GM23338 (cell line): ENCODE results near the gene SH3RF2. TPM values are rescaled to one million over a fixed set of nuclear protein-coding genes. Genes with fewer than 3 reads are reported as not detected.

ENCODE experiments used
- CREB1 ChIP-seq: fragments of 250-450 bp; sonication (Bioruptor Pico); IDR thresholded peaks from 2 replicates; pipeline ENCODE4 v1.5.0; 2020; ENCODE audit warnings: low read depth, mild to moderate bottlenecking, moderate library complexity
- EZH2 ChIP-seq: fragments of 200-600 bp; sonication (generic); IDR thresholded peaks from one replicate; pipeline ENCODE4 v1.8.0; 2017; ENCODE audit warnings: antibody characterized with exemption, mild to moderate bottlenecking, low read depth; ENCODE audit not compliant: unreplicated experiment
- JUNB ChIP-seq: IDR thresholded peaks from one replicate; pipeline ENCODE4 v1.6.1; 2016; ENCODE audit warnings: antibody characterized with exemption; ENCODE audit not compliant: unreplicated experiment
- POLR2AphosphoS5 ChIP-seq: IDR thresholded peaks from 2 replicates; pipeline ENCODE4 v1.6.1; 2016; ENCODE audit warnings: antibody characterized with exemption, low read depth
- ZNF114 ChIP-seq: fragments of 250-450 bp; sonication (Bioruptor Pico); IDR thresholded peaks from 2 replicates; pipeline ENCODE4 v1.5.0; 2020; ENCODE audit warnings: mild to moderate bottlenecking, moderate library complexity
- polyA plus RNA-seq: library from polyadenylated mRNA; unstranded; fragments of >200 nt; fragmentation: Nextera tagmentation; extraction: Ambion mirVana; gene quantifications from 2 replicates; pipeline ENCODE4 v1.2.1, GENCODE V29; 2016
- total RNA-seq: library from RNA; depleted of rRNA; stranded (reverse); fragments of >200 nt; shearing (Covaris generic); gene quantifications from 2 replicates; pipeline ENCODE4 v1.2.3, GENCODE V29; 2014
- TF ChIP-seq, protein P1 (sequence below): fragments of 250-450 bp; sonication (Bioruptor Pico); IDR thresholded peaks from 2 replicates; pipeline ENCODE4 v1.5.0; 2020; ENCODE audit warnings: mild to moderate bottlenecking, moderate library complexity
- TF ChIP-seq, protein P2 (sequence below): IDR thresholded peaks from 2 replicates; pipeline ENCODE4 v1.6.1; 2016; ENCODE audit warnings: antibody characterized with exemption
- TF ChIP-seq, protein P3 (sequence below): IDR thresholded peaks from one replicate; pipeline ENCODE4 v1.6.1; 2018; ENCODE audit warnings: antibody characterized with exemption; ENCODE audit not compliant: unreplicated experiment

SH3RF2 gene
- total and polyA plus RNA-seq, 2 experiments from 2014 or later: 1.7 to 2.4 TPM

DNA sequence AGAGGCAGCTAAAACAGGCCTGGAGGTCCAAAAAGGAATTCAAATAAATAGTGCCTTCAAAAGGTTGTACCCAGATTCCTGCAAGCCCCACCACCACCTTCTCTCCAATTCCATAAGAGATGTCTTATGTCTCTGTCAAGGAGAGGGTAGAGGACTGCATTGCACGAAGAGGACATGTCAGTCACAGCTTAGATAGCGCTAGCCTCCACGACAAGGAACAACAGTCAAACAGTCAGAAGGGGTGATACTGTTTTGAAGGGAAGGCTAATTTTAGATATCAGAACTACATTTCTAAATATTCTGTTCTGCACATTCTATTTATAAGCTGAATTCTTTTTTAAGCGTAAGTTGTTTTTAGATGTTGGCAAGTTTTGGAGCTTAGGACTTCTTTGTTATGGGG is 134.8 kb downstream of the SH3RF2 start (continued):
- TF ChIP-seq, protein P1, sequence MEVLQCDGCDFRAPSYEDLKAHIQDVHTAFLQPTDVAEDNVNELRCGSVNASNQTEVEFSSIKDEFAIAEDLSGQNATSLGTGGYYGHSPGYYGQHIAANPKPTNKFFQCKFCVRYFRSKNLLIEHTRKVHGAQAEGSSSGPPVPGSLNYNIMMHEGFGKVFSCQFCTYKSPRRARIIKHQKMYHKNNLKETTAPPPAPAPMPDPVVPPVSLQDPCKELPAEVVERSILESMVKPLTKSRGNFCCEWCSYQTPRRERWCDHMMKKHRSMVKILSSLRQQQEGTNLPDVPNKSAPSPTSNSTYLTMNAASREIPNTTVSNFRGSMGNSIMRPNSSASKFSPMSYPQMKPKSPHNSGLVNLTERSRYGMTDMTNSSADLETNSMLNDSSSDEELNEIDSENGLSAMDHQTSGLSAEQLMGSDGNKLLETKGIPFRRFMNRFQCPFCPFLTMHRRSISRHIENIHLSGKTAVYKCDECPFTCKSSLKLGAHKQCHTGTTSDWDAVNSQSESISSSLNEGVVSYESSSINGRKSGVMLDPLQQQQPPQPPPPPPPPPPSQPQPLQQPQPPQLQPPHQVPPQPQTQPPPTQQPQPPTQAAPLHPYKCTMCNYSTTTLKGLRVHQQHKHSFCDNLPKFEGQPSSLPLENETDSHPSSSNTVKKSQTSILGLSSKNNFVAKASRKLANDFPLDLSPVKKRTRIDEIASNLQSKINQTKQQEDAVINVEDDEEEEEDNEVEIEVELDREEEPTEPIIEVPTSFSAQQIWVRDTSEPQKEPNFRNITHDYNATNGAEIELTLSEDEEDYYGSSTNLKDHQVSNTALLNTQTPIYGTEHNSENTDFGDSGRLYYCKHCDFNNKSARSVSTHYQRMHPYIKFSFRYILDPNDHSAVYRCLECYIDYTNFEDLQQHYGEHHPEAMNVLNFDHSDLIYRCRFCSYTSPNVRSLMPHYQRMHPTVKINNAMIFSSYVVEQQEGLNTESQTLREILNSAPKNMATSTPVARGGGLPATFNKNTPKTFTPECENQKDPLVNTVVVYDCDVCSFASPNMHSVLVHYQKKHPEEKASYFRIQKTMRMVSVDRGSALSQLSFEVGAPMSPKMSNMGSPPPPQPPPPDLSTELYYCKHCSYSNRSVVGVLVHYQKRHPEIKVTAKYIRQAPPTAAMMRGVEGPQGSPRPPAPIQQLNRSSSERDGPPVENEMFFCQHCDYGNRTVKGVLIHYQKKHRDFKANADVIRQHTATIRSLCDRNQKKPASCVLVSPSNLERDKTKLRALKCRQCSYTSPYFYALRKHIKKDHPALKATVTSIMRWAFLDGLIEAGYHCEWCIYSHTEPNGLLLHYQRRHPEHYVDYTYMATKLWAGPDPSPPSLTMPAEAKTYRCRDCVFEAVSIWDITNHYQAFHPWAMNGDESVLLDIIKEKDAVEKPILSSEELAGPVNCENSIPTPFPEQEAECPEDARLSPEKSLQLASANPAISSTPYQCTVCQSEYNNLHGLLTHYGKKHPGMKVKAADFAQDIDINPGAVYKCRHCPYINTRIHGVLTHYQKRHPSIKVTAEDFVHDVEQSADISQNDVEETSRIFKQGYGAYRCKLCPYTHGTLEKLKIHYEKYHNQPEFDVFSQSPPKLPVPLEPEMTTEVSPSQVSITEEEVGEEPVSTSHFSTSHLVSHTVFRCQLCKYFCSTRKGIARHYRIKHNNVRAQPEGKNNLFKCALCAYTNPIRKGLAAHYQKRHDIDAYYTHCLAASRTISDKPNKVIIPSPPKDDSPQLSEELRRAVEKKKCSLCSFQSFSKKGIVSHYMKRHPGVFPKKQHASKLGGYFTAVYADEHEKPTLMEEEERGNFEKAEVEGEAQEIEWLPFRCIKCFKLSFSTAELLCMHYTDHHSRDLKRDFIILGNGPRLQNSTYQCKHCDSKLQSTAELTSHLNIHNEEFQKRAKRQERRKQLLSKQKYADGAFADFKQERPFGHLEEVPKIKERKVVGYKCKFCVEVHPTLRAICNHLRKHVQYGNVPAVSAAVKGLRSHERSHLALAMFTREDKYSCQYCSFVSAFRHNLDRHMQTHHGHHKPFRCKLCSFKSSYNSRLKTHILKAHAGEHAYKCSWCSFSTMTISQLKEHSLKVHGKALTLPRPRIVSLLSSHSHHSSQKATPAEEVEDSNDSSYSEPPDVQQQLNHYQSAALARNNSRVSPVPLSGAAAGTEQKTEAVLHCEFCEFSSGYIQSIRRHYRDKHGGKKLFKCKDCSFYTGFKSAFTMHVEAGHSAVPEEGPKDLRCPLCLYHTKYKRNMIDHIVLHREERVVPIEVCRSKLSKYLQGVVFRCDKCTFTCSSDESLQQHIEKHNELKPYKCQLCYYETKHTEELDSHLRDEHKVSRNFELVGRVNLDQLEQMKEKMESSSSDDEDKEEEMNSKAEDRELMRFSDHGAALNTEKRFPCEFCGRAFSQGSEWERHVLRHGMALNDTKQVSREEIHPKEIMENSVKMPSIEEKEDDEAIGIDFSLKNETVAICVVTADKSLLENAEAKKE (CRISPR knock-in tag): no peak
- TF ChIP-seq JUNB (no peak), POLR2AphosphoS5 (no peak), CREB1 (no peak), ZNF114 (CRISPR knock-in tag) (no peak), EZH2 (no peak)
- TF ChIP-seq, protein P2, sequence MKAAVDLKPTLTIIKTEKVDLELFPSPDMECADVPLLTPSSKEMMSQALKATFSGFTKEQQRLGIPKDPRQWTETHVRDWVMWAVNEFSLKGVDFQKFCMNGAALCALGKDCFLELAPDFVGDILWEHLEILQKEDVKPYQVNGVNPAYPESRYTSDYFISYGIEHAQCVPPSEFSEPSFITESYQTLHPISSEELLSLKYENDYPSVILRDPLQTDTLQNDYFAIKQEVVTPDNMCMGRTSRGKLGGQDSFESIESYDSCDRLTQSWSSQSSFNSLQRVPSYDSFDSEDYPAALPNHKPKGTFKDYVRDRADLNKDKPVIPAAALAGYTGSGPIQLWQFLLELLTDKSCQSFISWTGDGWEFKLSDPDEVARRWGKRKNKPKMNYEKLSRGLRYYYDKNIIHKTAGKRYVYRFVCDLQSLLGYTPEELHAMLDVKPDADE: no peak
- TF ChIP-seq, protein P3, sequence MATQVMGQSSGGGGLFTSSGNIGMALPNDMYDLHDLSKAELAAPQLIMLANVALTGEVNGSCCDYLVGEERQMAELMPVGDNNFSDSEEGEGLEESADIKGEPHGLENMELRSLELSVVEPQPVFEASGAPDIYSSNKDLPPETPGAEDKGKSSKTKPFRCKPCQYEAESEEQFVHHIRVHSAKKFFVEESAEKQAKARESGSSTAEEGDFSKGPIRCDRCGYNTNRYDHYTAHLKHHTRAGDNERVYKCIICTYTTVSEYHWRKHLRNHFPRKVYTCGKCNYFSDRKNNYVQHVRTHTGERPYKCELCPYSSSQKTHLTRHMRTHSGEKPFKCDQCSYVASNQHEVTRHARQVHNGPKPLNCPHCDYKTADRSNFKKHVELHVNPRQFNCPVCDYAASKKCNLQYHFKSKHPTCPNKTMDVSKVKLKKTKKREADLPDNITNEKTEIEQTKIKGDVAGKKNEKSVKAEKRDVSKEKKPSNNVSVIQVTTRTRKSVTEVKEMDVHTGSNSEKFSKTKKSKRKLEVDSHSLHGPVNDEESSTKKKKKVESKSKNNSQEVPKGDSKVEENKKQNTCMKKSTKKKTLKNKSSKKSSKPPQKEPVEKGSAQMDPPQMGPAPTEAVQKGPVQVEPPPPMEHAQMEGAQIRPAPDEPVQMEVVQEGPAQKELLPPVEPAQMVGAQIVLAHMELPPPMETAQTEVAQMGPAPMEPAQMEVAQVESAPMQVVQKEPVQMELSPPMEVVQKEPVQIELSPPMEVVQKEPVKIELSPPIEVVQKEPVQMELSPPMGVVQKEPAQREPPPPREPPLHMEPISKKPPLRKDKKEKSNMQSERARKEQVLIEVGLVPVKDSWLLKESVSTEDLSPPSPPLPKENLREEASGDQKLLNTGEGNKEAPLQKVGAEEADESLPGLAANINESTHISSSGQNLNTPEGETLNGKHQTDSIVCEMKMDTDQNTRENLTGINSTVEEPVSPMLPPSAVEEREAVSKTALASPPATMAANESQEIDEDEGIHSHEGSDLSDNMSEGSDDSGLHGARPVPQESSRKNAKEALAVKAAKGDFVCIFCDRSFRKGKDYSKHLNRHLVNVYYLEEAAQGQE: no peak
